AG09319 (cell line): Measurements from ENCODE around the gene RNF31.

Experiments
- DNase-seq: peaks from one replicate; pipeline ENCODE4 v3.0.0-alpha.2; 2010; ENCODE audit warnings: low read depth; ENCODE audit errors: extremely low read depth
- TF ChIP-seq, protein P1 (sequence below): IDR thresholded peaks from 2 replicates; pipeline ENCODE4 v1.5.1; 2011; ENCODE audit warnings: low read depth, mild to moderate bottlenecking, inconsistent platforms, low read length, moderate library complexity

RNF31 gene

DNA sequence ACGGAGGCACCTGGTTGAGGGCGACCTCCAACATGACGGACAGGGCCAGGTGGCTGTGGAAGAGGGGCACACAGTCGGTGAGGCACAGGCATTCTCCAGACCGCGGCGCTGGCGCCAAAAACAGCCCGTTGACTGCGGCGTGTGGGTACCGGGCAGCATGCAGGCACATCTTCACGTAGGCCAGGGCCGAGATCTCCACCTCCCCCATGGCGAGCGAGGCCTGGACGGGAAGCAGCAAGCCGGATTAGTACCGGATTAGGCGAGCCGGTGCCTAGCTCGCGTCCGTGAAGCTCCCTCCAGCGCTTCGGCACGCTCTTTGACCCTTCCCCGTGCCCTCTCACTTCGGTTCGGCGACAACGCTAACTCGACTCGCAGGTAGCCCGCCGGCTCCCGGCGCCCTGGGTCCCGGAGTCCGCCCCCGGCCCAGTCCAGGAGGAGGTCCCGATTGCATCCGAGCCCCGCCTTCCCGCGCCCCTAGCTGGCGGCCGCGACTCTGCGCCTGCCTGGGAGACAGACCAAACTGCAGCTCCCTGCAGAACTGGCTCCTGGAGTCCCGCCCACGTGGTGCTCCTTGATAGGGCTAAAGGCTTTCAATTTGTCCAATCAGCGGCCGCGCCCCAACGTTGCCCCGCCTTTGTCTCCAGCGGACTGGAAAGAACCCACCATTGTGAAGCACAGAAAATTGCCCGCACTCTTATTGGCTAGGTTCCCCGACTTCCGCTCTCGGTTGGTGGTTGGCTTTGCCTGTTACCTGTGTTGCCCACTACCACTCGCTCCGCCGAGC is 6.0 kb upstream of the RNF31 start, which contains the start of gene EMC9:
Gene EMC9 (minus strand): TSS at position 495 of the 784 bp plus-strand sequence. CDS start 287 bp downstream, at position 208.
- TF ChIP-seq, protein P1, sequence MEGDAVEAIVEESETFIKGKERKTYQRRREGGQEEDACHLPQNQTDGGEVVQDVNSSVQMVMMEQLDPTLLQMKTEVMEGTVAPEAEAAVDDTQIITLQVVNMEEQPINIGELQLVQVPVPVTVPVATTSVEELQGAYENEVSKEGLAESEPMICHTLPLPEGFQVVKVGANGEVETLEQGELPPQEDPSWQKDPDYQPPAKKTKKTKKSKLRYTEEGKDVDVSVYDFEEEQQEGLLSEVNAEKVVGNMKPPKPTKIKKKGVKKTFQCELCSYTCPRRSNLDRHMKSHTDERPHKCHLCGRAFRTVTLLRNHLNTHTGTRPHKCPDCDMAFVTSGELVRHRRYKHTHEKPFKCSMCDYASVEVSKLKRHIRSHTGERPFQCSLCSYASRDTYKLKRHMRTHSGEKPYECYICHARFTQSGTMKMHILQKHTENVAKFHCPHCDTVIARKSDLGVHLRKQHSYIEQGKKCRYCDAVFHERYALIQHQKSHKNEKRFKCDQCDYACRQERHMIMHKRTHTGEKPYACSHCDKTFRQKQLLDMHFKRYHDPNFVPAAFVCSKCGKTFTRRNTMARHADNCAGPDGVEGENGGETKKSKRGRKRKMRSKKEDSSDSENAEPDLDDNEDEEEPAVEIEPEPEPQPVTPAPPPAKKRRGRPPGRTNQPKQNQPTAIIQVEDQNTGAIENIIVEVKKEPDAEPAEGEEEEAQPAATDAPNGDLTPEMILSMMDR: peak; percentile 33
- DNase-seq: peak; percentile 96

DNA sequence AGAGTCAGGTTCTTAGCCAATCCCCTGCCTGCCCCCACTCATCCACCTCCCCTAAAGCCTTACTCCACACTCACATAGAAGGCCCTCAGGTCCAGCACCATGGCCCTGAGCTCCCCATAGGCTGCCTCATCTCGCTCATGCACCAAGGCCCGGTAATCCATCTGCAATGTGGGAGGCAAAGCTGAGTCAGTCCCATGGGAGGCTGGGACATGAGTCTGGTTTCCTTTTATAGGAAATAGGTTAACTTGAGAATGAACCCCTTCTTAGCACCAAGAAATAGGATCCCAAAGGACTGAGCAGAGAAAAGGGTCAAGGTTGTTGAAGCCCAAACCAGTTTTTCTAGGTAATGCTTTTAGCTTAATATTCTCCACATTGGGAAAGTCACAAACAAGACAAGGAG is 3.8 kb upstream of the RNF31 start:
- DNase-seq: no peak

DNA sequence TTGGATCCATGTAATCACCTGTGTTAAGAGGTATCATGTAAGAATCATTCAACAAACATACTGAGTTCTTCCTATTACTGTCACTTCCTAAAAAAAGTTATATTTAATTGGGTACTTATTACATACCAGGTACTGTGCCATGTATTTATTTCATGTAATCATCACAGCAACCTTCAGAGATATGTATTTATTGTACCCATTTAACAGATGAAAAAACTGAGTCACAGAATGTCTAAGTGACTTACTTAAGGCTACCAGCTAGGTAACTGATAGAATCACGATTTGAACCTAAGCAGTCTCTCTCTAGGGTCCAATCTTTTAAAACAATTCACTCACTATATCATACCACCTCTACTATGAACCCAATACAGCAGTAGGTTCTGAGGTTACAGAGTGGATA is 2.8 kb upstream of the RNF31 start:
- TF ChIP-seq, protein P1: no peak

More for the DNA sequence above, 3.8 kb upstream of the RNF31 start:
- TF ChIP-seq, protein P1: no peak

DNA sequence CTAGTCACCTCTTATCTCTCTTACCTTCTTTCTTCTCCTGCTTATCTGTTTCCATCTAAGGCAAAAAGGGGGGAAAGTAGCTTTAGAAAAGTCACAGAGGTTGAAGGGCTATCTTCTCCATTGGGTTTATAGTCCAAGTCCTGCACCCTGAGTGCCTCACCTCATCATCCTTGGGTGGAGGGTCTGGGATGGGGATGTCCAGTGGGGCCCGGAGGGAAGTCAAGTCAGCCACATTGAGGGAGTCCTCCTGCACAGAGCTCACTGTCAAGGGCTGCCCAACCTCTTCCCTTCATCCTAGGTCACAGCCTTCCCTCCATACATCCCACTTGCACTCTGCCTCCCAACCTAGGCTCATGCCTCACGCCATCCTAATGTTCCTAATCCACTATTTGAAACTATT is 2.1 kb upstream of the RNF31 start:
- TF ChIP-seq, protein P1: no peak
- DNase-seq: no peak

More for the DNA sequence above, 2.8 kb upstream of the RNF31 start:
- no peak for DNase-seq

DNA sequence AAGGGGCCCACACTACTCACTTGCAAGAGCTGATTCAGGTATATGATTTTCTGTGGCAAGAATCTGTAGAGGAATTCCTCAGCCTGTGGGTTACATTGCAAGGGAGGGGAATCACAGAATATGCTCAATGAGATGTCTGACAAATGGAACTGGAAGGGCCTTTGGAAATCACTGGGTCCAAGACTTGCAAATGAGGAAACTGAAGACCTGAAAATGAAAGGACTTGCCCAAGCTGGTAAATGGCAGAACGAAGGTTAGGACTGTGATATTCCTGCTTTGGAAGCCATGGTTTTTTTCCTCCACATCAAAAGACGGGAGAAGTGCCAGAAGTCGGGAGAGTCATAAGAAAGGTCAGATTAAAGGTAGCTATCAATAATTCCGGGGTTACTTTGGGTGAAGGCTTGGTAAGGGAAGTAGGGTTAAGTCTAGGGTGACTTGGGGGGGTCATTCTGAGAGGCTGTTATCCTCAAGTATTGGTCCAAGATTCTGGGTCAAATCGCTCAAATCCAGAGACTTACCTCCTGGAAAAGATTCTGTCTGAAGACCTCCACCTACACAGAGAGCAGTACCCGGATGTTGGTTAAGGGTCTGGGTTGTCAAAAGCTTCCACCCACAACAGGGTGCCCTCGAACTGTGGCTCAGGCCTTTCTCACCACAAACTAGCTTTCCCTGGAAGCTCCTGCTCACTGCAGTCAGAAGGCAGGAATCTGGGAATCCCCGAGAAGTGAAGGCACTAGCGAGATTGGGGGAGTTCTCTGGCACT is 1.4 kb upstream of the RNF31 start:
- TF ChIP-seq, protein P1: no peak
- no peak for DNase-seq

DNA sequence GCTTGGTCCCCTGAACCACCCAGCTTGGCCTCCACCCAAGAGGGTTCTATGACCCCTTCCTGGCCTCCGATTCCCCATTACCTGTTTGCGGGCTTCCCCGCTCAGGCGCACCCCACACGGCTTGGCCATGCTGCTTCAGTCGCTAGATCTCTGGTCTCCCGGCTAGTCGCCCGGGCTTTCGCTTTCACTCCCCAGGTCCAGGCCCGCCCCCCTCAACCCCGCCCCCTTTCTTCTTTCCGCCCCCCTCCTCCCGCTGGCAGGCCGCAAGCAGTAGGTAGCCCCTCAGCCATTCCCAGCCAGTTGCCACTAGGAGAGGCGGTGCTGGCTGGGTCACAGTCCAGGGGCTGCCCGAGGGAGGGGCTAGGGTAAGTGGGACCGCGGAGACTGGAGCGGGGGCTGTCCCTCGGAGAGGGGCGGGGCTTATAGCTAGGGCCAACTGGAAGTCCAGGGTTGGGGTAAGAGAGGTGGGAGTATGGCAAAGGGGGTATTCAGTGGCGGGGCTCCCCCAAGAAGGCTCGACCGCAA is 783 bp upstream of the RNF31 start, which contains the start of gene PSME2:
Gene PSME2 (minus strand): TSS at position 158 of the 525 bp plus-strand sequence. CDS start 29 bp downstream, at position 129.
- TF ChIP-seq, protein P1: no peak
- peak; percentile 91 for DNase-seq
